ENCODE results near the gene ACVR1C.

Gene ACVR1C

DNA sequence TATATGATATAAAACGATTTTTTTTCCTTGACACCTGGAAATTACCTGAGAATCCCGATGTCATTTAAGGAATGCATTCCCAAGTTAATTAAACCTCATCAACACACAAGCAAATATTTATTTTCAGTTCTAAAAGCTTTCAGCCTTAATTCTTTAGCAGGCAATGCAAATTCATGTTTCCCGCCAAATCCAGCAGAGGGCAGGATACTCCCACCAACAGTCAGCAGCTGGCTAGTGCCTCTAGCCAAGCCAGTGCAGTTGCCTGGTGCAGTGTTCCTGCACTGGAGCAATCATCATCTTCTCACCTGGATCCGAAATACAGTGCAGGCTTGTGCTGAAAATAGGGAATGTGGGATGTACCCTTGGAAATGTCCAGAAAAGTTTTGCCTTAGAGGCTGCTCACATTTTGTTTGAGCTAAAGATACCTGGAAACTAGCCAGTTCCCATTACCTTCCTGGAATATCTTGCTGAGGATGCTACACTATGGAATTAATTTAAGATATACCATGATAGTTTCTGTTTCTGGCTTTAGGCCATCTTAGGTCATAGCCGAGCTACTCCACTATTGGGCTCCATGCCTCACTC lies 136.4 kb downstream of the ACVR1C start:
- DNase-seq: peak; percentile 76 to 90

GRCh38 chr2:157489983-157490382 lies 138.7 kb downstream of the ACVR1C start:
- DNase-seq: no peak

DNA sequence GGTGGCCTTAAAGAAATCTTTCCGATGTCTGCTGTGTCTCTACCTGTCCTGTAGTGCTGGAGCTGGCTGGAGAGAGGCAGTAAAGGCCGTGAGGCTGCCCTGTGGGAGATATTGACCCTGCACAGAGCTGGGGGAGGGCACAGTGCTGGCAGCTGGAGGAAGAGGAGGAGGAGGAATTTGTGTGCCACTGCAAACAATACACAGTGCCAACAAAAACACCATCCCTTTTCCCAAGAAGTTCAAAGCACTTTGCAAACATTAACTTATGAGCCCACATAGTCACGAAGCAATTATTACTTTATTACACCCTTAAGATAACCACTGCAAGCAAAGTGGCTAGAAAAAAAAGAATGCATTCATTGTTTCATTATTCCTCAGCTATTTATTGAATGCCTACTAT lies 139.8 kb downstream of the ACVR1C start:
- no peak for DNase-seq

DNA sequence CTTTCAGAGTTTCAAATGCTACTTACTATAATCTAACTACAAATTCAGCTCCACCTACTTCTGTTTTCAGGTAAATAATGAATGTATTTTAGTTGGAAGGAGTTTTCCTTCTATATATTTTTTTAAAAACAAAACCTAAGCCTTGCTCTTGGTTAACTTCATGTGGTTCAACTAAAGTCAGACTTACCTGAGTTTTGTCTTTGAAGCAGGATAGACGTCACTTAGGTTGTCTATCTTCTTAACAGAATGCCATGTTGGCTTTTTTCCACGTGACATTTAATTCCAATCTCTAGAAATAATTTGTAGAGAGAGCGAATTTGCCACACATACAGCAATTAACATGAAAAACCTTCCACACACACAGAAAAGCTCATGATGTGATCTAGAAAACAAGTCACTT lies 140.9 kb downstream of the ACVR1C start:
- DNase-seq: no peak

- DNase-seq: no peak
Observed at GRCh38 chr2:157487271-157487610, 141.4 kb downstream of the ACVR1C start.

GRCh38 chr2:157486596-157487270 lies 141.9 kb downstream of the ACVR1C start:
- no peak for DNase-seq

DNA sequence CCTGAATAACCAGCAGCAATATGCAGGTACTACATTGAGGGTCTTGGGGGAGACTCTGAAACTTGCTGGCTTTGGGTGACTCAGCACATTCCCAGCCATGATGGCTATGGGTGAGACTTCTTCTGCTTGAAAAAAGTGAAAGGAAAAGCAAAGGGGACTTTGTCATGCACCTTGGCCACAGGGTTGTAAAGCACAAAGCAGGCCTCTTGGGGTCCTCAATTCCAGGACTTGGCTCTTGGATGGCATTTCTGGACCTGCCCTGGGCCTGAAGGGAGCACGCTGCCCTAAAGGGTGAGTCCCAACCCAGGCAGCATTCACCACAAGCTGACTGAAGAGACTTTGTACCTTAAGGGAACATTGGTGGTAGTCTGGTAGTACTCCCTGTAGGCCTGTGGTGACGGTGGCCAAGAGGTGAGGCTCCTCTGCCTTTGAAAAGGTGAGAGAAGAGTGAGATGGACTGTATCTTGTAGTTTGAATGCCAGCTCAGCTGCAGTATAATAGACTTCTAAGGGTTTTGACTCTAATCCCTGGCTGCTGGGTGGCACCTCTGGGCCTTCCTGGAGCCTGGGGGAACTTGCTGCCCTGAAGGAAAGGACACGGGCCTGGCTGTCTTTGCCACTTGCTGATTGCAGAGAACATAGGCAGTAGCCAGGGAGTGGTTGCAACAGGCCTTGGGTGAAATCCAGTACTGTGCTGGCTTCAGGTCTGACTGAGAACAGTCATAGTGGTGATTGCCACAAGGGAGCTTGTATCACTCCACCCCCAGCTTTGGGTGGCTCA lies 148.3 kb downstream of the ACVR1C start:
- DNase-seq: no peak

- DNase-seq: peak in 1 of 2 experiments; percentile 22
Observed at GRCh38 chr2:157479081-157480027, 149.3 kb downstream of the ACVR1C start.

- DNase-seq: no peak
Observed at GRCh38 chr2:157477919-157478318, 150.7 kb downstream of the ACVR1C start.

DNA sequence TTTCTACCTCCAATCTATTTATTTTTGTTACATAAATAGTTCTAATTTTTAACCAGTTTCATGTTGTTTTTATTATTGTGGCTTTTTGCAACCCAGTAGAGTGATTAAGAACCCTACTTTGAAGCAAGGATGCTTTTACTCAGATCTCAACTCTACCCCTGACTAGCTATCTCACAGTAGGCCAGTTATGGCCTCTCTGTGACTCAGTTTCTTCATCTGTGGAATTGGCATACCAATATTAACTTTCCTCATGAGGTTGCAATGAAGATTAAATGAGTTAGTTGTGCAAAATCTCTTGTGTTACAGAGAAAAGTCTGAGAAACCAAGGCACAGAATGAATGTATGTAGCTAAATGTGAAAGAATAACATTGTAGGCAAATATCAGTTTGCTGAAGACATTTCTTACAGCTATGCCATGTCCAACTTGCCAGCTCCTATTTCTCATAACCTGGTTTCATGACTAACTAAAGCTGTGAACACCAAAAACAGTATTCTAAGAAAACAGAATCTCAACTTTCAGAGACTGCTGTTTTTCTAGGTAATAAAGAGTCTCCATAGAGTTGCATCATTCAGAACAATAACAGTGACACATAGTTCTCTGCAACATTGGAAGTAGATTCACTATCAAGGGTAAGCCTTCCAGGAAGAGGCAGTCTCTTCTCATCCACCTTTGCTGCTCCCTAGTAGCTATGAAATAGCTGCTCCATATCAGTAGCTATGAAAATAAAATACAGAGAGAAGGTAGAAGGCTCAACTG lies 151.5 kb downstream of the ACVR1C start:
- no peak for DNase-seq

All from Kasumi-1 (cell line).